ENCODE measurements around the gene ZBTB12. TPM values are rescaled to one million over a fixed set of nuclear protein-coding genes. Genes with fewer than 3 reads are reported as not detected.
"Not testable (repeated sequence)": the region's sequence is repeated elsewhere in the genome, so short reads cannot be mapped to it uniquely, and the experiment has no call there.

Gene ZBTB12
- total and polyA plus RNA-seq, 2 of the 8 experiments (the other 6 are each of a cell fraction or from before 2014, with no cell fraction given): 20.7 to 40.8 TPM

GRCh38 chr6:31868658-31868971 lies 33.3 kb downstream of the ZBTB12 start:
- not testable (repeated sequence) for H2BK20ac ChIP-seq (ENCODE audit: low read length); H3K9ac ChIP-seq (replicated peaks in 1 of 4; ENCODE audit: extremely low read depth in 1 of 4, low read depth in 3 of 4, low read length in 3 of 4); FAIRE-seq; H3K79me2 ChIP-seq (ENCODE audit: control insufficient read depth in 1 of 2, insufficient read depth in 2 of 2, low read length in 2 of 2); H3K14ac ChIP-seq (ENCODE audit: insufficient read length); H3K79me1 ChIP-seq (ENCODE audit: low read depth, low read length); H2BK5ac ChIP-seq (ENCODE audit: low read depth, low read length); H4K91ac ChIP-seq (replicated peaks; ENCODE audit: insufficient read length, low read length); H3K23me2 ChIP-seq (ENCODE audit: low read depth, low read length); H4K20me1 ChIP-seq (replicated peaks in 1 of 2; ENCODE audit: control insufficient read depth in 1 of 2, insufficient read depth in 2 of 2, low read length in 2 of 2); H3K36me3 ChIP-seq (ENCODE audit: control insufficient read depth in 2 of 4, insufficient read depth in 4 of 4, low read length in 3 of 4); H2AK5ac ChIP-seq (ENCODE audit: low read depth, low read length); H3K4me2 ChIP-seq (ENCODE audit: insufficient read depth in 1 of 2, low read depth in 2 of 2, low read length in 2 of 2); H3K4ac ChIP-seq (replicated peaks; ENCODE audit: insufficient read length, low read depth, low read length); H2BK120ac ChIP-seq (replicated peaks; ENCODE audit: low read depth, low read length); H2AFZ ChIP-seq (ENCODE audit: low read length); H2BK15ac ChIP-seq (ENCODE audit: low read length); DNase-seq (ENCODE audit: low read depth in 1 of 2, low spot score in 2 of 2); H3K56ac ChIP-seq (replicated peaks; ENCODE audit: insufficient read length, low read depth, low read length); H3K18ac ChIP-seq (ENCODE audit: extremely low read depth, low read length); H3K4me3 ChIP-seq (ENCODE audit: extremely low read depth in 1 of 4, insufficient read depth in 2 of 4, low read depth in 3 of 4, low read length in 4 of 4); H3K27ac ChIP-seq (ENCODE audit: low read depth, low read length); H3K9me3 ChIP-seq (ENCODE audit: insufficient read depth in 2 of 2, low read depth in 1 of 2, low read length in 1 of 2); H3K23ac ChIP-seq (ENCODE audit: insufficient read length); H2BK12ac ChIP-seq (ENCODE audit: low read depth, low read length); H3K27me3 ChIP-seq (replicated peaks in 1 of 4; ENCODE audit: control insufficient read depth in 3 of 4, extremely low read depth in 1 of 4, insufficient read depth in 3 of 4, low read length in 3 of 4); H4K5ac ChIP-seq (ENCODE audit: insufficient read length, low read depth, low read length); H4K8ac ChIP-seq (ENCODE audit: extremely low read depth, insufficient read depth, low read length)
- WGBS, 2 experiments (ENCODE audit: extremely low coverage in 1 of 2, insufficient coverage in 1 of 2, insufficient read length in 1 of 2, insufficient replicate concordance in 2 of 2, low coverage in 1 of 2, low lambda C conversion rate in 2 of 2, missing lambda C conversion rate in 1 of 2): 75% methylated on average over 1 of the region's 1 CpG; no CpG with 5 or more reads in 1 of the 2 experiments
- CTCF ChIA-PET (ENCODE audit: partially characterized antibody): interaction anchor here (0.7 to 5.8 kb wide), 14 partner anchors 8 to 182 kb away, joined by 3 to 25 read pairs (median 4); no protein-coding TSS in a partner anchor
- peaks cover 0 to 20% (median 8%) of the 10 kb centered on the region in 4 experiments; a peak in 6 of 7 replicates for H3K4me1 ChIP-seq (replicated peaks in 1 of 4; ENCODE audit: control insufficient read depth in 3 of 4, insufficient read depth in 4 of 4, low read length in 3 of 4)
- POLR2A ChIA-PET (ENCODE audit: partially characterized antibody): interaction anchor here (1.0 to 6.7 kb wide), 15 partner anchors 9 to 248 kb away, joined by 3 to 40 read pairs (median 4); partner anchors contain the start of genes BAG6, EHMT2 and HSPA1B
